ENCODE data around the gene MLYCD.

MLYCD gene

GRCh38 chr16:83907111-83907510, 8.2 kb downstream of the MLYCD start:
- TF ChIP-seq CTCF (IDR thresholded peaks at IDR 0.05; ENCODE audit: low read depth, low read length) = no peak
- H3K4me3 ChIP-seq (ENCODE audit: low read depth, low read length) = no peak overlapping the region

GRCh38 chr16:83907631-83908250, 8.8 kb downstream of the MLYCD start:
- H3K4me3 ChIP-seq (ENCODE audit: low read depth, low read length) = no peak overlapping the region
- TF ChIP-seq CTCF (IDR thresholded peaks at IDR 0.05; ENCODE audit: low read depth, low read length) = no peak

- no peak overlapping the region for H3K4me3 ChIP-seq (ENCODE audit: low read depth, low read length)
- no peak for TF ChIP-seq CTCF (IDR thresholded peaks at IDR 0.05; ENCODE audit: low read depth, low read length)
Measured at GRCh38 chr16:83908798-83909197, 9.9 kb downstream of the MLYCD start.

GRCh38 chr16:83911290-83911689, 12.4 kb downstream of the MLYCD start:
- no peak for TF ChIP-seq CTCF (IDR thresholded peaks at IDR 0.05; ENCODE audit: low read depth, low read length)
- no peak overlapping the region for H3K4me3 ChIP-seq (ENCODE audit: low read depth, low read length)

GRCh38 chr16:83912519-83913244, 13.8 kb downstream of the MLYCD start:
- TF ChIP-seq CTCF (IDR thresholded peaks at IDR 0.05; ENCODE audit: low read depth, low read length) = no peak
- H3K4me3 ChIP-seq (ENCODE audit: low read depth, low read length) = no peak overlapping the region

- no peak for TF ChIP-seq CTCF (IDR thresholded peaks at IDR 0.05; ENCODE audit: low read depth, low read length)
- no peak overlapping the region for H3K4me3 ChIP-seq (ENCODE audit: low read depth, low read length)
Measured at GRCh38 chr16:83913245-83913633, 14.3 kb downstream of the MLYCD start.

- TF ChIP-seq CTCF (IDR thresholded peaks at IDR 0.05; ENCODE audit: low read depth, low read length) = no peak
- H3K4me3 ChIP-seq (ENCODE audit: low read depth, low read length) = no peak overlapping the region
Measured at GRCh38 chr16:83914091-83914710, 15.3 kb downstream of the MLYCD start.
